ENCODE data around the gene RASGRF1. TPM values are rescaled to one million over a fixed set of nuclear protein-coding genes. Genes with fewer than 3 reads are reported as not detected.

RASGRF1 gene
- total and polyA plus RNA-seq, 9 donors = 0.23 to 9.5 (median 1.0) TPM; not detected in 1

GRCh38 chr15:78917888-78918287, 172.7 kb downstream of the RASGRF1 start:
- peak overlapping the region in 1 of 2 donors; percentile 9 for H3K27ac ChIP-seq
- WGBS, 3 donors = 79 to 90% (median 89%) methylated on average over 4 of the region's 4 CpGs
- H3K9me3 ChIP-seq = no peaks in the 10 kb centered on the region
- no peaks in the 10 kb centered on the region for H3K36me3 ChIP-seq
- H3K4me3 ChIP-seq = no peak overlapping the region
- intact Hi-C loops (cut with DNase I) = loop anchor here in 1 of 4 donors (10.0 kb wide), 1 partner anchor 267 kb away; no protein-coding TSS in a partner anchor
- peaks cover 4% of the 10 kb centered on the region for H3K4me1 ChIP-seq (ENCODE audit: insufficient read depth)
- DNase-seq = no peak
- H3K27me3 ChIP-seq = no peaks in the 10 kb centered on the region
- TF ChIP-seq POLR2A (IDR thresholded peaks at IDR 0.05) (no peak), EP300 (IDR thresholded peaks at IDR 0.05) (no peak)

GRCh38 chr15:78916088-78916487, 174.5 kb downstream of the RASGRF1 start:
- H3K9me3 ChIP-seq = no peaks in the 10 kb centered on the region
- no peaks in the 10 kb centered on the region for H3K27me3 ChIP-seq
- WGBS, 3 donors = 62 to 68% (median 65%) methylated on average over 4 of the region's 4 CpGs
- DNase-seq = no peak
- no peak overlapping the region for H3K4me3 ChIP-seq
- peaks cover 4% of the 10 kb centered on the region for H3K4me1 ChIP-seq (ENCODE audit: insufficient read depth)
- intact Hi-C loops (cut with DNase I) = loop anchor here in 1 of 4 donors (10.0 kb wide), 1 partner anchor 269 kb away; no protein-coding TSS in a partner anchor
- peak overlapping the region; percentile 28 to 38 for H3K27ac ChIP-seq
- H3K36me3 ChIP-seq = no peaks in the 10 kb centered on the region
- TF ChIP-seq EP300 (IDR thresholded peaks at IDR 0.05) (no peak), POLR2A (IDR thresholded peaks at IDR 0.05) (no peak), CTCF (IDR thresholded peaks at IDR 0.05) (no peak)

- TF ChIP-seq CTCF (IDR thresholded peaks at IDR 0.05) = no peak
- no peak for TF ChIP-seq POLR2A (IDR thresholded peaks at IDR 0.05)
- no peak for TF ChIP-seq EP300 (IDR thresholded peaks at IDR 0.05)
- intact Hi-C loops (cut with DNase I) = loop anchor here in 1 of 4 donors (10.0 kb wide), 1 partner anchor 269 kb away; no protein-coding TSS in a partner anchor
- Histone ChIP-seq H3K27ac (peak overlapping the region; percentile 36 to 38), H3K9me3 (no peaks in the 10 kb centered on the region), H3K36me3 (no peaks in the 10 kb centered on the region), H3K27me3 (no peaks in the 10 kb centered on the region), H3K4me3 (no peak overlapping the region), H3K4me1 (ENCODE audit: insufficient read depth) (peaks cover 4% of the 10 kb centered on the region)
- DNase-seq = no peak
- 75 to 85% (median 81%) methylated on average over 12 of the region's 12 CpGs for WGBS, 3 donors
Observed at GRCh38 chr15:78915341-78916087, 175.1 kb downstream of the RASGRF1 start.

- TF ChIP-seq POLR2A (IDR thresholded peaks at IDR 0.05) (no peak), CTCF (IDR thresholded peaks at IDR 0.05) (peak in 2 of 3 donors; percentile 35 to 72), EP300 (IDR thresholded peaks at IDR 0.05) (no peak)
- peak overlapping the region; percentile 24 to 36 for H3K27ac ChIP-seq
- intact Hi-C loops (cut with DNase I) = loop anchor here in 2 of 4 donors (5.0 to 10.0 kb wide), 2 partner anchors 68 to 271 kb away; no protein-coding TSS in a partner anchor
- WGBS, 3 donors = 29 to 30% (median 29%) methylated on average over 13 of the region's 13 CpGs
- no peaks in the 10 kb centered on the region for H3K36me3 ChIP-seq
- H3K9me3 ChIP-seq = no peaks in the 10 kb centered on the region
- peaks cover 4% of the 10 kb centered on the region for H3K4me1 ChIP-seq (ENCODE audit: insufficient read depth)
- DNase-seq = peak; percentile 65 to 85 (median 72)
- no peak overlapping the region for H3K4me3 ChIP-seq
- no peaks in the 10 kb centered on the region for H3K27me3 ChIP-seq
Observed at GRCh38 chr15:78914027-78914764, 176.4 kb downstream of the RASGRF1 start.

All from ovary (tissue), 9 donors.